ENCODE data around the gene ITSN1.

Gene ITSN1

GRCh38 chr21:33815143-33815707 lies 172.9 kb downstream of the ITSN1 start:
- DNase-seq, result no peak
- Histone ChIP-seq H3K36me3 (replicated peaks) (peaks cover 42% of the 10 kb centered on the region), H3K4me3 (ENCODE audit: low read depth, low read length) (no peak overlapping the region), H3K27me3 (replicated peaks) (no peaks in the 10 kb centered on the region), H3K27ac (no peak overlapping the region)
- in situ Hi-C loops (cut with HindIII; ENCODE audit: low pct_ligation_motif_present, low sequenced_read_pairs), result no loop called here
- no peak for TF ChIP-seq CTCF (IDR thresholded peaks at IDR 0.05; ENCODE audit: low read depth, low read length, missing control alignments)

GRCh38 chr21:33816174-33816573 lies 173.9 kb downstream of the ITSN1 start:
- in situ Hi-C loops (cut with HindIII; ENCODE audit: low pct_ligation_motif_present, low sequenced_read_pairs), result no loop called here
- no peak for DNase-seq
- H3K4me3 ChIP-seq (ENCODE audit: low read depth, low read length), result no peak overlapping the region
- H3K36me3 ChIP-seq (replicated peaks), result peaks cover 44% of the 10 kb centered on the region
- no peaks in the 10 kb centered on the region for H3K27me3 ChIP-seq (replicated peaks)
- TF ChIP-seq CTCF (IDR thresholded peaks at IDR 0.05; ENCODE audit: low read depth, low read length, missing control alignments), result no peak
- H3K27ac ChIP-seq, result no peak overlapping the region

- DNase-seq, result no peak
- TF ChIP-seq CTCF (IDR thresholded peaks at IDR 0.05; ENCODE audit: low read depth, low read length, missing control alignments), result no peak
- peaks cover 45% of the 10 kb centered on the region for H3K36me3 ChIP-seq (replicated peaks)
Observed at GRCh38 chr21:33817138-33817537, 174.8 kb downstream of the ITSN1 start.

DNA sequence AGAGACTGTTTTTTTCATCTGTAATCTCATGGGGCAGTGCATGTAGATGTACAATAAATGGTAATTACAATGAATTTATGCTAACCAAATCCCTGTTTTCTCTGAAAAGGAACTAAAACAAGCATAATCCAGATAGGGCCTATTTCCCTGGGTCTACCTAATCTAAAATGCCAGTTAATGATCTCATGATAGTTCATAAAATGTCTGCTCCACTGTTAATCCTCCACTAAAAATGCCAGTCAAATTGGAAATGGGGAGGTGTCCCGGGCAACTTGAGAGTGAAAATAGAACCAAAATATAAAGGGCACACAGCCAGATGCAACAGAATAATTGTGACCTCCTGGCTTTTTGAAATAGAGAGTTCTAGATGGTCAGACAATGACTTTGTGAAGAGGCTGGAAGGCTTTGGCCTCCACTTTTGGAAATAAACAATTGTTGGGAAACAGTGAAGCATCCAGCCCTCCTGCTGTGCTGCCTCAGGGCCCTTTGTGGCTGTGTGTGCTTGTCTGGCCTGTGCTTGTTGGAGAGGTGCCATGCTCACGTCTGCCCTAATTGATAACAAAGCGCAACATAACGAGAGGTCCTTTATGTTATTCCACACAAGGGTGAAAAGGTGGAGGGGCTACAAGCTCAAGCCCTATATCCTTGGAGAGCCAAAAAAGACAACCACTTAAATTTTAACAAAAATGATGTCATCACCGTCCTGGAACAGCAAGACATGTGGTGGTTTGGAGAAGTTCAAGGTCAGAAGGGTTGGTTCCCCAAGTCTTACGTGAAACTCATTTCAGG lies 175.6 kb downstream of the ITSN1 start:
- no peak for DNase-seq
- TF ChIP-seq CTCF (IDR thresholded peaks at IDR 0.05; ENCODE audit: low read depth, low read length, missing control alignments), result no peak
- no peaks in the 10 kb centered on the region for H3K27me3 ChIP-seq (replicated peaks)
- no peak overlapping the region for H3K27ac ChIP-seq
- in situ Hi-C loops (cut with HindIII; ENCODE audit: low pct_ligation_motif_present, low sequenced_read_pairs), result no loop called here
- H3K36me3 ChIP-seq (replicated peaks), result peaks cover 49% of the 10 kb centered on the region
- H3K4me3 ChIP-seq (ENCODE audit: low read depth, low read length), result no peak overlapping the region

More at GRCh38 chr21:33817138-33817537, 174.8 kb downstream of the ITSN1 start:
- Histone ChIP-seq H3K4me3 (ENCODE audit: low read depth, low read length) (no peak overlapping the region), H3K27me3 (replicated peaks) (no peaks in the 10 kb centered on the region), H3K27ac (no peak overlapping the region)
- in situ Hi-C loops (cut with HindIII; ENCODE audit: low pct_ligation_motif_present, low sequenced_read_pairs), result no loop called here

- Histone ChIP-seq H3K27me3 (replicated peaks) (no peaks in the 10 kb centered on the region), H3K27ac (no peak overlapping the region), H3K4me3 (ENCODE audit: low read depth, low read length) (no peak overlapping the region), H3K36me3 (replicated peaks) (peaks cover 46% of the 10 kb centered on the region)
- DNase-seq, result no peak
- TF ChIP-seq CTCF (IDR thresholded peaks at IDR 0.05; ENCODE audit: low read depth, low read length, missing control alignments), result no peak
- in situ Hi-C loops (cut with HindIII; ENCODE audit: low pct_ligation_motif_present, low sequenced_read_pairs), result no loop called here
Observed at GRCh38 chr21:33820230-33820770, 178.0 kb downstream of the ITSN1 start.
